Embryonic facial prominence (tissue), 1 donor: Measurements from ENCODE around the gene MICAL3.

Experiments used
- DNase-seq: peaks from one replicate; pipeline ENCODE4 v3.0.0-alpha.2; 2016; ENCODE audit errors: extremely low spot score

MICAL3 gene

GRCh38 chr22:17782158-17782557, 242.2 kb downstream of the MICAL3 start:
- no peak for DNase-seq

GRCh38 chr22:17781319-17782031, 242.9 kb downstream of the MICAL3 start:
- DNase-seq, result no peak

- DNase-seq, result no peak
Observed at GRCh38 chr22:17780741-17781318, 243.5 kb downstream of the MICAL3 start.

GRCh38 chr22:17780116-17780740, 244.1 kb downstream of the MICAL3 start:
- no peak for DNase-seq

- no peak for DNase-seq
Observed at GRCh38 chr22:17779286-17780115, 244.9 kb downstream of the MICAL3 start.

GRCh38 chr22:17778412-17778976, 245.9 kb downstream of the MICAL3 start:
- no peak for DNase-seq

- DNase-seq, result no peak
Observed at GRCh38 chr22:17777717-17778044, 246.7 kb downstream of the MICAL3 start.

- no peak for DNase-seq
Observed at GRCh38 chr22:17777005-17777716, 247.2 kb downstream of the MICAL3 start.

- no peak for DNase-seq
Observed at GRCh38 chr22:17775781-17776465, 248.4 kb downstream of the MICAL3 start.

- no peak for DNase-seq
Observed at GRCh38 chr22:17774926-17775685, 249.3 kb downstream of the MICAL3 start.

GRCh38 chr22:17774206-17774925, 250.0 kb downstream of the MICAL3 start, which contains the start of gene BID:
Gene BID (minus strand): TSS chr22:17774469. CDS start chr22:17750116, 24,353 bp downstream.
- DNase-seq, result no peak

- no peak for DNase-seq
Observed at GRCh38 chr22:17773606-17774205, 250.7 kb downstream of the MICAL3 start.

GRCh38 chr22:17772958-17773605, 251.3 kb downstream of the MICAL3 start:
- no peak for DNase-seq

- no peak for DNase-seq
Observed at GRCh38 chr22:17772249-17772957, 252.0 kb downstream of the MICAL3 start.

GRCh38 chr22:17770180-17771077, 253.9 kb downstream of the MICAL3 start:
- no peak for DNase-seq

- no peak for DNase-seq
Observed at GRCh38 chr22:17769716-17770082, 254.7 kb downstream of the MICAL3 start.
